Measurements from ENCODE around the gene EDC3. TPM values are rescaled to one million over a fixed set of nuclear protein-coding genes. Genes with fewer than 3 reads are reported as not detected.

EDC3 gene
- total RNA-seq, 2 experiments from 2014 or later: 41.9 to 44.1 TPM

GRCh38 chr15:74592222-74592621, 103.6 kb downstream of the EDC3 start:
- POLR2A ChIA-PET: interaction anchor here (0.5 kb wide), 1 partner anchor 171 kb away, joined by 3 read pairs; no protein-coding TSS in a partner anchor
- Mint-ChIP-seq H3K4me3 (no peak overlapping the region), H3K9me3 (no peaks in the 10 kb centered on the region), H3K27me3 (no peaks in the 10 kb centered on the region), H3K27ac (no peak overlapping the region), H3K36me3 (ENCODE audit: low read depth) (peaks cover 16% of the 10 kb centered on the region), H3K4me1 (ENCODE audit: low read depth) (peaks cover 5% of the 10 kb centered on the region)
- CTCF ChIA-PET: no interaction called here
- DNase-seq (no peak), ATAC-seq (no peak)
- intact Hi-C loops (cut with micrococcal nuclease): no loop called here
- TF ChIP-seq CTCF (IDR thresholded peaks at IDR 0.05): no peak

- ChIA-PET POLR2A (interaction anchor here (1.2 to 1.6 kb wide), 2 partner anchors 13 to 16 kb away, joined by 3 read pairs; no protein-coding TSS in a partner anchor), CTCF (interaction anchor here (1.1 kb wide), 1 partner anchor 31 kb away, joined by 4 read pairs; no protein-coding TSS in a partner anchor)
- Mint-ChIP-seq H3K27me3 (no peaks in the 10 kb centered on the region), H3K9me3 (no peaks in the 10 kb centered on the region), H3K27ac (no peak overlapping the region), H3K4me1 (ENCODE audit: low read depth) (peaks cover 2% of the 10 kb centered on the region), H3K4me3 (no peak overlapping the region), H3K36me3 (ENCODE audit: low read depth) (peaks cover 12% of the 10 kb centered on the region)
- ATAC-seq: no peak
- no peak for DNase-seq
- intact Hi-C loops (cut with micrococcal nuclease): no loop called here
- TF ChIP-seq CTCF (IDR thresholded peaks at IDR 0.05): no peak
Measured at GRCh38 chr15:74589826-74590225, 106.0 kb downstream of the EDC3 start.

GRCh38 chr15:74585857-74586256, 110.0 kb downstream of the EDC3 start:
- ChIA-PET POLR2A (interaction anchor here (0.9 kb wide), 1 partner anchor 14 kb away, joined by 3 read pairs; no protein-coding TSS in a partner anchor), CTCF (no interaction called here)
- Mint-ChIP-seq H3K27me3 (no peaks in the 10 kb centered on the region), H3K27ac (no peak overlapping the region), H3K4me1 (ENCODE audit: low read depth) (peaks cover 2% of the 10 kb centered on the region), H3K9me3 (no peaks in the 10 kb centered on the region), H3K4me3 (no peak overlapping the region), H3K36me3 (ENCODE audit: low read depth) (peaks cover 4% of the 10 kb centered on the region)
- intact Hi-C loops (cut with micrococcal nuclease): no loop called here
- TF ChIP-seq CTCF (IDR thresholded peaks at IDR 0.05): no peak
- no peak for DNase-seq
- ATAC-seq: no peak

GRCh38 chr15:74585191-74585590, 110.6 kb downstream of the EDC3 start:
- H3K36me3 Mint-ChIP-seq (ENCODE audit: low read depth): peaks cover 4% of the 10 kb centered on the region
- TF ChIP-seq CTCF (IDR thresholded peaks at IDR 0.05): no peak
- no peak overlapping the region for H3K4me3 Mint-ChIP-seq
- peaks cover 2% of the 10 kb centered on the region for H3K4me1 Mint-ChIP-seq (ENCODE audit: low read depth)
- ATAC-seq: no peak
- intact Hi-C loops (cut with micrococcal nuclease): no loop called here
- H3K9me3 Mint-ChIP-seq: no peaks in the 10 kb centered on the region
- no peak overlapping the region for H3K27ac Mint-ChIP-seq
- no peak for DNase-seq
- ChIA-PET CTCF (no interaction called here), POLR2A (interaction anchor here (0.9 kb wide), 1 partner anchor 14 kb away, joined by 3 read pairs; no protein-coding TSS in a partner anchor)
- no peaks in the 10 kb centered on the region for H3K27me3 Mint-ChIP-seq

GRCh38 chr15:74584779-74585178, 111.0 kb downstream of the EDC3 start:
- POLR2A ChIA-PET: no interaction called here
- Mint-ChIP-seq H3K27ac (no peak overlapping the region), H3K4me3 (no peak overlapping the region), H3K9me3 (no peaks in the 10 kb centered on the region), H3K36me3 (ENCODE audit: low read depth) (peaks cover 3% of the 10 kb centered on the region), H3K4me1 (ENCODE audit: low read depth) (peaks cover 2% of the 10 kb centered on the region), H3K27me3 (no peaks in the 10 kb centered on the region)
- ATAC-seq (no peak), DNase-seq (no peak)
- no peak for TF ChIP-seq CTCF (IDR thresholded peaks at IDR 0.05)
- CTCF ChIA-PET: no interaction called here
- intact Hi-C loops (cut with micrococcal nuclease): no loop called here
